Right lobe of liver (tissue), 6 donors: ENCODE results near the gene CSF2. TPM values are rescaled to one million over a fixed set of nuclear protein-coding genes. Genes with fewer than 3 reads are reported as not detected.

Experiments used
- ATAC-seq, 4 donors: fragments of 200-7000 bp; cut with Tn5 transposase; one replicate each; pipeline ENCODE4 v1.9.1; 2020; ENCODE audit warnings: mild to moderate bottlenecking in 4 of 4, moderate library complexity in 4 of 4
- DNase-seq, 3 donors: peaks; one replicate each; pipeline ENCODE4 v3.0.0-alpha.2; 2020
- H3K27ac ChIP-seq, 3 donors: fragments of 200-600 bp; one replicate each; pipeline ENCODE4 v1.8.0; 2022
- H3K27me3 ChIP-seq, 2 donors: fragments of 200-600 bp; one replicate each; pipeline ENCODE4 v1.8.0; 2022
- H3K36me3 ChIP-seq, 4 donors: fragments of 200-600 bp; sonication (generic) in 1 of 4; one replicate each; pipeline versions ENCODE4 v1.5.1 to v1.8.0; 2017 to 2022; ENCODE audit warnings: control low read depth in 1 of 4
- H3K4me1 ChIP-seq, 4 donors: fragments of 200-600 bp; sonication (generic) in 1 of 4; one replicate each; pipeline versions ENCODE4 v1.5.1 to v1.8.0; 2017 to 2022; ENCODE audit warnings: control low read depth in 1 of 4
- H3K4me3 ChIP-seq, 3 donors: fragments of 200-600 bp; one replicate each; pipeline ENCODE4 v1.8.0; 2022
- H3K9me3 ChIP-seq, 4 donors: fragments of 200-600 bp; sonication (generic) in 1 of 4; one replicate each; pipeline versions ENCODE4 v1.5.1 to v1.8.0; 2017 to 2022; ENCODE audit warnings: control low read depth in 1 of 4
- CTCF ChIP-seq, 4 donors: fragments of 200-600 bp in 3 of 4; fragments of 450-650 bp in 1 of 4; IDR thresholded peaks; one replicate each; pipeline versions ENCODE4 v1.5.1 to v1.8.0; 2016 to 2022; ENCODE audit warnings: antibody characterized with exemption in 4 of 4, mild to moderate bottlenecking in 2 of 4
- POLR2A ChIP-seq: fragments of 450-650 bp; IDR thresholded peaks from one replicate; pipeline ENCODE4 v1.6.1; 2017; ENCODE audit warnings: antibody characterized with exemption, mild to moderate bottlenecking
- WGBS: methylation state at CpG from one replicate; pipeline ENCODE4 v1.1.6; 2018; ENCODE audit warnings: low coverage, low lambda C conversion rate; ENCODE audit not compliant: insufficient coverage; ENCODE audit errors: missing lambda C conversion rate; 5-methylcytosine and 5-hydroxymethylcytosine counted together
- intact Hi-C, 2 donors: fragments of 100-400 bp; cut with DNase I; formaldehyde crosslinking; loops; one replicate each; pipeline versions ENCODE4 v1.11.2 to v1.14.1; 2022
- total RNA-seq, 6 experiments: library from RNA; depleted of rRNA in 2 of 6; stranded (reverse); fragments of >200 nt in 2 of 6; fragmentation: NEBNext Ultra II Directional in 3 of 6; extraction: Animal tissue kit (Norgen Biotek cat#: 25700) in 3 of 6; gene quantifications; one replicate each; pipeline versions ENCODE4 v1.1.0 to v1.2.4, GENCODE V29; 2016 to 2023
- donor health status: DM: no; HTN: yes; CAD: no.
- donor health status: DM: no; HTN: no; CAD: no.
- donor health status: DM: no; HTN: no; CAD: no.
- donor health status: DM: no; HTN: yes; CAD: no.
- donor health status: DM: no; HTN: yes; CAD: no.

Gene CSF2
- total RNA-seq, 6 experiments from 2014 or later: not detected

GRCh38 chr5:132086277-132086794 lies 12.7 kb downstream of the CSF2 start:
- no peaks in the 10 kb centered on the region for H3K9me3 ChIP-seq
- WGBS: no CpG with 5 or more reads among the region's 2 CpGs
- H3K27ac ChIP-seq: peak overlapping the region in 2 of 3 donors; percentile 13 to 28
- H3K4me3 ChIP-seq: no peak overlapping the region
- ATAC-seq (peak; percentile 80 to 95 (median 88)), DNase-seq (peak; percentile 68 to 79 (median 73))
- no peaks in the 10 kb centered on the region for H3K36me3 ChIP-seq
- no peaks in the 10 kb centered on the region for H3K4me1 ChIP-seq
- TF ChIP-seq POLR2A: no peak
- TF ChIP-seq CTCF (IDR thresholded peaks at IDR 0.05): no peak
- no peaks in the 10 kb centered on the region for H3K27me3 ChIP-seq
- intact Hi-C loops: no loop called here

- Histone ChIP-seq H3K27ac (peak overlapping the region in 1 of 3 donors; percentile 28), H3K36me3 (no peaks in the 10 kb centered on the region), H3K4me3 (no peak overlapping the region), H3K27me3 (no peaks in the 10 kb centered on the region), H3K9me3 (no peaks in the 10 kb centered on the region), H3K4me1 (no peaks in the 10 kb centered on the region)
- 86% methylated on average over 5 of the region's 6 CpGs for whole genome bisulfite sequencing
- DNase-seq (no peak), ATAC-seq (no peak)
- intact Hi-C loops: no loop called here
- TF ChIP-seq POLR2A (no peak), CTCF (IDR thresholded peaks at IDR 0.05) (no peak)
Measured at GRCh38 chr5:132087176-132087575, 13.6 kb downstream of the CSF2 start.

- Histone ChIP-seq H3K27me3 (no peaks in the 10 kb centered on the region), H3K9me3 (no peaks in the 10 kb centered on the region), H3K4me3 (no peak overlapping the region), H3K27ac (no peak overlapping the region), H3K4me1 (no peaks in the 10 kb centered on the region), H3K36me3 (no peaks in the 10 kb centered on the region)
- DNase-seq (no peak), ATAC-seq (no peak)
- 83% methylated on average over 1 of the region's 8 CpGs for WGBS
- TF ChIP-seq CTCF (IDR thresholded peaks at IDR 0.05) (no peak), POLR2A (no peak)
- intact Hi-C loops: no loop called here
Measured at GRCh38 chr5:132087661-132088060, 14.1 kb downstream of the CSF2 start.

GRCh38 chr5:132089363-132089762 lies 15.8 kb downstream of the CSF2 start:
- Histone ChIP-seq H3K4me1 (no peaks in the 10 kb centered on the region), H3K9me3 (no peaks in the 10 kb centered on the region), H3K36me3 (no peaks in the 10 kb centered on the region), H3K4me3 (no peak overlapping the region), H3K27me3 (no peaks in the 10 kb centered on the region), H3K27ac (no peak overlapping the region)
- no peak for DNase-seq
- WGBS: 100% methylated on average over 1 of the region's 1 CpG
- no peak for ATAC-seq
- TF ChIP-seq CTCF (IDR thresholded peaks at IDR 0.05): no peak
- no peak for TF ChIP-seq POLR2A
- intact Hi-C loops: no loop called here

- no peak for DNase-seq
- Histone ChIP-seq H3K27me3 (no peaks in the 10 kb centered on the region), H3K4me3 (no peak overlapping the region), H3K9me3 (no peaks in the 10 kb centered on the region), H3K4me1 (no peaks in the 10 kb centered on the region), H3K36me3 (no peaks in the 10 kb centered on the region), H3K27ac (no peak overlapping the region)
- intact Hi-C loops: no loop called here
- TF ChIP-seq POLR2A: no peak
- TF ChIP-seq CTCF (IDR thresholded peaks at IDR 0.05): no peak
- no peak for ATAC-seq
Measured at GRCh38 chr5:132090107-132090506, 16.5 kb downstream of the CSF2 start.
